ENCODE measurements around the gene C6orf132.

C6orf132 gene

DNA sequence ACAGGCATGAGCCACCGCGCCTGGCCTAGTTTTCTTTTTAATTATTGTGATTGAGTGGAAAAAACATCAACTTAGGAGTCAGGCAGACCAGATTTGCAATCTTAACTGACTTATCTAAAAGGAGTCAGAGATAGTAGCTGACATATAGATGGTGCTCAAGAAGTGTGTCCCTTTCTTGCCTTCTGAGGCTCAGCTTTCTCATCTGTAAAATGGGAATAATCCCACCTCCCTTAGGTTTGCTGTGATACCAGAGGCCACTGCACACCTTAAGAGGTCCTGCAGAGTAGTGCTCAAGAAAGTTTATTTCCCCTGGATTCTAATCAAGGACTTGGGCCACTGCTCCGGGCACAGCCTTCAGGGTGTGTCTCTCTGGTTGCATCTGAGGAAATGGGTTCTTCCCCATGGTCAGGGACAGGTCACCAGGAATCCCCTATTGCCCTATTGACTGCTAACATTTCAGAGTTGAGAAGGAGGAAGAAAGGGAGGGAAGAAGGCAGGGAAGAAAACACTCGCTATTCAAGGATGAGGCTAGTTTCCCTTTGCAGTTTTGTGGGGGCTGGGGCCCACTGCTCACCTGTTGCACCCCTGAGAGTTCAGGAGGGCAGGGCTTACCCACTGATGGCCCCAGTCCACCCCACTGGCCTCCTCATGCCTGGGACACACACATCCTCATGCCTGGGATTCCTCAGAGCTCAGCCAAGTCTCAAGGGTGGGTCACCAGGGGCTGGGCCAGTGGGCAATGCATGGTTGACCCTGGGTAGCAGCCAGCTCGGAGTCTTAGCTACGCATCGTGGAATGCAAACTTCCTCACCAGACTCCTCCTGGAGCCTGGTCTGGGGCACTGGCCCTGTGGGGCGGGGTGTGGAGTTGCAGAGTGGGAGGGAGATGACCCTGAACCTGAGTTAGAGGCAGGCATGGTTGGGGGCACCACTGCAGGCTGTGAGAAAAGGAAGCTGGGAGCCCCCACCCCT is 21.2 kb downstream of the C6orf132 start:
- TF ChIP-seq, protein P1, sequence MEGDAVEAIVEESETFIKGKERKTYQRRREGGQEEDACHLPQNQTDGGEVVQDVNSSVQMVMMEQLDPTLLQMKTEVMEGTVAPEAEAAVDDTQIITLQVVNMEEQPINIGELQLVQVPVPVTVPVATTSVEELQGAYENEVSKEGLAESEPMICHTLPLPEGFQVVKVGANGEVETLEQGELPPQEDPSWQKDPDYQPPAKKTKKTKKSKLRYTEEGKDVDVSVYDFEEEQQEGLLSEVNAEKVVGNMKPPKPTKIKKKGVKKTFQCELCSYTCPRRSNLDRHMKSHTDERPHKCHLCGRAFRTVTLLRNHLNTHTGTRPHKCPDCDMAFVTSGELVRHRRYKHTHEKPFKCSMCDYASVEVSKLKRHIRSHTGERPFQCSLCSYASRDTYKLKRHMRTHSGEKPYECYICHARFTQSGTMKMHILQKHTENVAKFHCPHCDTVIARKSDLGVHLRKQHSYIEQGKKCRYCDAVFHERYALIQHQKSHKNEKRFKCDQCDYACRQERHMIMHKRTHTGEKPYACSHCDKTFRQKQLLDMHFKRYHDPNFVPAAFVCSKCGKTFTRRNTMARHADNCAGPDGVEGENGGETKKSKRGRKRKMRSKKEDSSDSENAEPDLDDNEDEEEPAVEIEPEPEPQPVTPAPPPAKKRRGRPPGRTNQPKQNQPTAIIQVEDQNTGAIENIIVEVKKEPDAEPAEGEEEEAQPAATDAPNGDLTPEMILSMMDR (IDR thresholded peaks at IDR 0.05; ENCODE audit: unreplicated experiment in 3 of 3), result no peak
- peaks cover 5% of the 10 kb centered on the region for H3K4me1 Mint-ChIP-seq
- H3K4me3 Mint-ChIP-seq, result no peak overlapping the region

DNA sequence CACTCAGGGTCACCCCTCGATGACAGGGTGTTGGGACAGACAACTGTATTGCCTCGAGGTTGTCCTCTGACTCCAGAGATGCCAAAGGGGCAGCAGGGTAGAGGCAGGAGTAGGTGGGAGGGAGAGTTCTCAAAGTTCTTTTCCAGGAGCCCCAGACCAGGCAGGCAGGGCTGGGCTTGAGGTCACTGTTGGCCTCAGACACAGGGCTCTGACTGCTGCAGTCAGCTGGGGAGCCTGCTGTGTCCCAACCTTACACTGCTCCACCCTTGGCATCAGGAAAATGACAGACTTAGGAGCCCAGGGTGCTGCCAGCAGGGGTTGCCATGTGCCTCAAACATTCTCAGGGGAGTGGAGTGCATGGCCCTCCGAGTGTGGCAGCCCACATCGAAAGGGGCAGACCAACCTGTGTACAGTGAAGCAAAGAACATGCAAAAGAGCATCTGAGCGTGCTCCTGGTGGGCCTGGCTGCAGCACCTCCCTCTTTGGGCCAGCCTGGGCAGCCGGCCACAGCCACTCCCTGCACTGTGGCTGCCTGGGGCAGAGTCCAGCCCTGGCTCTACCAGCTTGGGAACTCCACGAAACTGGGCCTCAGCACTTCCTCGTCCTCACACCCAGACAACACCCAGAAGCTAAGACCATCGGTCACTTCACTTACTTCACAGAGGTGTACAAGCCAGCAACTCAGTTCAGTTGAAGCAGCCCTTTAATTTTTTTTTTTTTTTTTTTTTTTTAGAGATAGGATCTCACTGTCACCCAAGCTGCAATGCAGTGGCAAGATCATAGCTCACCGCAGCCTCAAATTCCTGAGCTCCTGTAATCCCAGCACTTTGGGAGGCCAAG is 24.0 kb downstream of the C6orf132 start:
- H3K27me3 Mint-ChIP-seq (ENCODE audit: low read depth), result peaks cover 8% of the 10 kb centered on the region
- no peaks in the 10 kb centered on the region for H3K36me3 Mint-ChIP-seq (ENCODE audit: low read depth)
- H3K27ac Mint-ChIP-seq, result peak overlapping the region in 2 of 3 experiments; percentile 30 to 48
- TF ChIP-seq, protein P1 (IDR thresholded peaks at IDR 0.05; ENCODE audit: unreplicated experiment in 3 of 3), result no peak
- H3K4me1 Mint-ChIP-seq, result peaks cover 5% of the 10 kb centered on the region
- H3K4me3 Mint-ChIP-seq, result no peak overlapping the region
- no peaks in the 10 kb centered on the region for H3K9me3 Mint-ChIP-seq

More for the DNA sequence above, 21.2 kb downstream of the C6orf132 start:
- H3K27me3 Mint-ChIP-seq (ENCODE audit: low read depth), result peaks cover 11% of the 10 kb centered on the region
- no peaks in the 10 kb centered on the region for H3K36me3 Mint-ChIP-seq (ENCODE audit: low read depth)
- H3K9me3 Mint-ChIP-seq, result no peaks in the 10 kb centered on the region
- H3K27ac Mint-ChIP-seq, result no peak overlapping the region

DNA sequence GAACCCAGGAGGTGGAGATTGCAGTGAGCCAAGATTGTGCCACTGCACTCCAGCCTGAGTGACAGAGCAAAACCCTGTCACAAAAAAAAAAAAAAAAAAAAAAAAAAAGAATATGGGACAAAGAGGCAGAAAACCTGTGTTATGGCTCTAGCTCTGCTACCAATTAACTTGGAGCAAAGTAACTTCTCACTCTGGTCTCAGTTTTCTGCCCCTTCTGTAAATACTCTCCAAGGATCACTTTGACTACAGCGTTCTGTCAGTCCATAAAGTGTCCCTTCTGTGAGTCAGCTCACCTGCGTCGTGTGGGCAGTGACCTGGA is 24.6 kb downstream of the C6orf132 start:
- Mint-ChIP-seq H3K27ac (peak overlapping the region in 1 of 3 experiments; percentile 30), H3K4me3 (no peak overlapping the region), H3K4me1 (peaks cover 5% of the 10 kb centered on the region), H3K27me3 (ENCODE audit: low read depth) (peaks cover 8% of the 10 kb centered on the region), H3K36me3 (ENCODE audit: low read depth) (no peaks in the 10 kb centered on the region), H3K9me3 (no peaks in the 10 kb centered on the region)
- TF ChIP-seq, protein P1 (IDR thresholded peaks at IDR 0.05; ENCODE audit: unreplicated experiment in 3 of 3), result no peak

DNA sequence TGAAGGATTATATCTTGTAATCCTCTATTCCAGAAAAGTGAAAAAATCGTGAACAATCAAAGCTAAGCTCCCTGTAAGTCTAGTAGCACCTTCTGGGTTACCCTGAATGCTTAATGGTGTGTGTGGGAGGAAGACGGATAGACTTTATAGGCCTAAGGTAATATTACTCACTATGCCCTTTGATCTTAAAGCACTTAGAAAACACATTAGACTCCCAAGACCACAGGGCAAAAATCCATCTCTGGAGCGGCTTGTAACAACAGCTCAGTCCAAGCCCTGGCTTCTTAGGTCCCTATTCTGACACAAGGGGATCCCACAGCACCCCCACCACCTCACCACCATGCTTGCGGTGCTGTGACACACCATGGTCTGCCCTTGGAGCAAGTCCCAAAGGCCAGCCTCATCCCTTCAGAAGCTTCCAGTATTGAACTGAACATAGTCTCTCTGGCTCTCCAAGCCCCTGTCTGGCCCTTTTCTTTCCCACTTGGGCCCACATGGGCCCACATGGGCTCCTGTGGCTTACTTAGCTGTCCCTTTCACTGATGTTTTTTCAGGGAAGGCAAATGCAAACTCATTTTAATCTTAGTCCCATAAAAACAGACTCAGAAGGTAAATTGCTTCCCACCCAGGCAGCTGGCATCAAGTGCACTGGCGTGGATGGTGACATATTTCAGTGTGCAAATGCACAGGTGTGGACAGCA is 28.3 kb downstream of the C6orf132 start:
- Mint-ChIP-seq H3K27me3 (ENCODE audit: low read depth) (peaks cover 13% of the 10 kb centered on the region), H3K4me1 (no peaks in the 10 kb centered on the region)

DNA sequence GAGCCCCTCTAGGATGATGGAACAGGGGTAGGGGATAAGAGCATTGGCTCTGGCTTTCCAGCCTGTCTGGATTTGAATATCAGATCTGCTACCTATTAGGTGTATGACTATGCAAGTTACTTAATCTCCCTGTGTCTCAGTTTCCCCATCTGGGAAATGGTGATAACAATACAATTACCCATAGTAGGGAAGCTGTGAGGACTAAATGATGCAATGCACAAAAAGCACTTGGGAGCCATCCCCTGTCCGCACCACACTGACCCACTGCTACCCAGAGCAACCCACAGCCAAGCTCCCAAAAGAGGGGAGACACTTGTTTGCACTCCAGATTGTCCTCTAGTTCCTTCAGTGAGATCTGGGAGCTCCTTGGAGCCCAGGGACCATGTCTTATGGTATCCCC is 30.1 kb downstream of the C6orf132 start:
- no peak overlapping the region for H3K4me3 Mint-ChIP-seq
- H3K4me1 Mint-ChIP-seq, result no peaks in the 10 kb centered on the region
- H3K9me3 Mint-ChIP-seq, result no peaks in the 10 kb centered on the region
- H3K27ac Mint-ChIP-seq, result no peak overlapping the region
- H3K36me3 Mint-ChIP-seq (ENCODE audit: low read depth), result no peaks in the 10 kb centered on the region
- TF ChIP-seq, protein P1 (IDR thresholded peaks at IDR 0.05; ENCODE audit: unreplicated experiment in 3 of 3), result no peak
- peaks cover 17% of the 10 kb centered on the region for H3K27me3 Mint-ChIP-seq (ENCODE audit: low read depth)

More for the DNA sequence above, 28.3 kb downstream of the C6orf132 start:
- no peaks in the 10 kb centered on the region for H3K36me3 Mint-ChIP-seq (ENCODE audit: low read depth)
- TF ChIP-seq, protein P1 (IDR thresholded peaks at IDR 0.05; ENCODE audit: unreplicated experiment in 3 of 3), result no peak
- no peak overlapping the region for H3K4me3 Mint-ChIP-seq
- peak overlapping the region in 1 of 3 experiments; percentile 8 for H3K27ac Mint-ChIP-seq
- no peaks in the 10 kb centered on the region for H3K9me3 Mint-ChIP-seq
